Spleen (tissue), 11 donors: ENCODE data around the gene ESR2. TPM values are rescaled to one million over a fixed set of nuclear protein-coding genes. Genes with fewer than 3 reads are reported as not detected.

ENCODE experiments used
- DNase-seq: peaks from one replicate; pipeline ENCODE4 v3.0.0-alpha.2; 2020
- H3K27ac ChIP-seq, 8 donors: fragments of 200-600 bp; sonication (generic) in 7 of 8; 1 replicate in 4 of 8; 2 replicates in 4 of 8; pipeline versions ENCODE4 v1.5.0 to v1.8.0; 2016 to 2021; ENCODE audit warnings: inconsistent platforms in 4 of 8, mild to moderate bottlenecking in 4 of 8, moderate library complexity in 1 of 8
- H3K27me3 ChIP-seq, 7 donors: fragments of 200-600 bp; sonication (generic) in 6 of 7; replicated peaks in 1 of 7; 1 replicate in 4 of 7; 2 replicates in 3 of 7; pipeline versions ENCODE4 v1.5.0 to v1.8.0; 2016 to 2021; ENCODE audit warnings: inconsistent platforms in 3 of 7, mild to moderate bottlenecking in 1 of 7
- H3K36me3 ChIP-seq, 6 donors: fragments of 200-600 bp; sonication (generic) in 5 of 6; 1 replicate in 4 of 6; 2 replicates in 2 of 6; pipeline versions ENCODE4 v1.5.0 to v1.8.0; 2016 to 2021; ENCODE audit warnings: inconsistent platforms in 2 of 6
- H3K4me1 ChIP-seq, 6 donors: fragments of 200-600 bp; sonication (generic) in 5 of 6; 1 replicate in 3 of 6; 2 replicates in 3 of 6; pipeline versions ENCODE4 v1.5.0 to v1.8.0; 2016 to 2021; ENCODE audit warnings: inconsistent platforms in 3 of 6
- H3K4me3 ChIP-seq, 8 donors: fragments of 200-600 bp; sonication (generic) in 7 of 8; 1 replicate in 4 of 8; 2 replicates in 4 of 8; pipeline versions ENCODE4 v1.5.0 to v1.8.0; 2016 to 2021; ENCODE audit warnings: inconsistent platforms in 4 of 8, mild to moderate bottlenecking in 4 of 8, moderate library complexity in 2 of 8
- H3K9me3 ChIP-seq, 8 donors: fragments of 200-600 bp; sonication (generic) in 7 of 8; 1 replicate in 4 of 8; 2 replicates in 4 of 8; pipeline versions ENCODE4 v1.5.0 to v1.8.0; 2016 to 2021; ENCODE audit warnings: inconsistent platforms in 4 of 8
- POLR2A ChIP-seq, 3 donors: fragments of 450-650 bp; IDR thresholded peaks; one replicate each; pipeline ENCODE4 v1.5.1; 2017; ENCODE audit warnings: antibody characterized with exemption in 3 of 3, mild to moderate bottlenecking in 1 of 3
- POLR2AphosphoS5 ChIP-seq, 3 donors: sonication (generic); formaldehyde crosslinking; IDR thresholded peaks; one replicate each; pipeline ENCODE4 v1.5.1; 2017; ENCODE audit warnings: antibody characterized with exemption in 3 of 3
- WGBS, 5 donors: extraction: QIAGEN DNeasy Blood & Tissue Kit in 3 of 5; methylation state at CpG; one replicate each; pipeline versions ENCODE4 v1.1.5 to v1.1.7; 2013 to 2018; 5-methylcytosine and 5-hydroxymethylcytosine counted together
- intact Hi-C: fragments of 100-400 bp; cut with DNase I; formaldehyde crosslinking; loops from one replicate; pipeline ENCODE4 v1.15.0; 2023; ENCODE audit warnings: low total_unique reads
- polyA plus RNA-seq, 3 donors: library from polyadenylated mRNA; stranded (reverse); fragments of 200-250 nt; gene quantifications; one replicate each; pipeline ENCODE4 v1.2.1, GENCODE V29; 2013
- total RNA-seq, 7 donors: library from RNA; depleted of rRNA in 3 of 7; stranded (reverse); fragments of >200 nt in 3 of 7; fragmentation: NEBNext Ultra II Directional in 4 of 7; extraction: Animal tissue kit (Norgen Biotek cat#: 25700) in 4 of 7; gene quantifications; one replicate each; pipeline versions ENCODE4 v1.1.0 to v1.2.1, GENCODE V29; 2016 to 2021
- TF ChIP-seq, protein P1 (sequence below), 11 experiments: fragments of 200-600 bp in 7 of 11; fragments of 450-650 bp in 4 of 11; sonication (generic) in 4 of 11; IDR thresholded peaks in 8 of 11; conservative IDR thresholded peaks in 3 of 11; 1 replicate in 7 of 11; 2 replicates in 4 of 11; pipeline versions ENCODE4 v1.4.0 to v1.8.0; 2016 to 2021; ENCODE audit warnings: antibody characterized with exemption in 11 of 11, inconsistent platforms in 4 of 11, mild to moderate bottlenecking in 1 of 11
- donor health status: healthy with polysubstance abuse.
- donor health status: DM: no; HTN: no; CAD: no; lungs with moderate emphysema.
- donor health status: DM: no; HTN: no; CAD: no.
- donor health status: Bipolar disorder and iron deficiency.
- donor health status: healthy.
- donor health status: DM: no; HTN: no; CAD: no.
- donor health status: DM: yes; HTN: yes; CAD: no.

The ESR2 gene
- total and polyA plus RNA-seq, 10 donors = 0.93 to 9.0 (median 3.8) TPM

DNA sequence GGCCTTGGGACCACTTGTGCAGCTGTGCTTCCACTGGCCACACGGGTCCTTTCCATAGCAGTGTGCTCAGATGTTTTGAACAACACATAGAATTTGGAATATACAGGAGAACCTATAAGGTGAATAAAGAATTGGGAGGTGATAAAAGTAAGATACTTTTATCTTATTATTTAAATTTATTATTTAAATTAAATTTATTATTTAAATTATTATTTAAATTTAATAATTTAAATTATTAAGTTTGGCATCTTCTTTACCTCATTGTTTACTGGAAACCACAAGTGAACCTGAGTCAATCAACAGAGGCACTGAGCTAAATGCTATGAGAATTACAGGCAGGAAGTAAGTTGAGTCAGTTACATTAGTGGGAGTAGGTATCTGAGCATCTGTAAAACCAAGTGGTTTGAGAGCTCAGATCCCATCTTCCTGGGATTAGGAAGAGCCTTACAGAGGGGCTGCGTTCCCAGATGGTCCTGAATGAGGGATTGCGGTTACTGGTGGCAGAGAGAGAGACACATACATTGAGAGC is 103.1 kb downstream of the ESR2 start:
- 94 to 96% (median 94%) methylated on average over 3 of the region's 3 CpGs for WGBS, 5 donors
- H3K4me1 ChIP-seq = peaks cover 15 to 24% (median 18%) of the 10 kb centered on the region in 6 donors
- no peaks in the 10 kb centered on the region for H3K9me3 ChIP-seq
- TF ChIP-seq, protein P1, sequence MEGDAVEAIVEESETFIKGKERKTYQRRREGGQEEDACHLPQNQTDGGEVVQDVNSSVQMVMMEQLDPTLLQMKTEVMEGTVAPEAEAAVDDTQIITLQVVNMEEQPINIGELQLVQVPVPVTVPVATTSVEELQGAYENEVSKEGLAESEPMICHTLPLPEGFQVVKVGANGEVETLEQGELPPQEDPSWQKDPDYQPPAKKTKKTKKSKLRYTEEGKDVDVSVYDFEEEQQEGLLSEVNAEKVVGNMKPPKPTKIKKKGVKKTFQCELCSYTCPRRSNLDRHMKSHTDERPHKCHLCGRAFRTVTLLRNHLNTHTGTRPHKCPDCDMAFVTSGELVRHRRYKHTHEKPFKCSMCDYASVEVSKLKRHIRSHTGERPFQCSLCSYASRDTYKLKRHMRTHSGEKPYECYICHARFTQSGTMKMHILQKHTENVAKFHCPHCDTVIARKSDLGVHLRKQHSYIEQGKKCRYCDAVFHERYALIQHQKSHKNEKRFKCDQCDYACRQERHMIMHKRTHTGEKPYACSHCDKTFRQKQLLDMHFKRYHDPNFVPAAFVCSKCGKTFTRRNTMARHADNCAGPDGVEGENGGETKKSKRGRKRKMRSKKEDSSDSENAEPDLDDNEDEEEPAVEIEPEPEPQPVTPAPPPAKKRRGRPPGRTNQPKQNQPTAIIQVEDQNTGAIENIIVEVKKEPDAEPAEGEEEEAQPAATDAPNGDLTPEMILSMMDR (IDR thresholded peaks at IDR 0.05 in 8 of 11, conservative IDR thresholded peaks at IDR 0.05 in 3 of 11) = no peak
- TF ChIP-seq POLR2A (IDR thresholded peaks at IDR 0.05) (no peak), POLR2AphosphoS5 (IDR thresholded peaks at IDR 0.05) (no peak)
- H3K4me3 ChIP-seq = no peak overlapping the region
- H3K27ac ChIP-seq = no peak overlapping the region
- no peaks in the 10 kb centered on the region for H3K27me3 ChIP-seq
- peaks cover 0 to 49% (median 18%) of the 10 kb centered on the region in 6 donors for H3K36me3 ChIP-seq
- no peak for DNase-seq
- intact Hi-C loops = no loop called here

DNA sequence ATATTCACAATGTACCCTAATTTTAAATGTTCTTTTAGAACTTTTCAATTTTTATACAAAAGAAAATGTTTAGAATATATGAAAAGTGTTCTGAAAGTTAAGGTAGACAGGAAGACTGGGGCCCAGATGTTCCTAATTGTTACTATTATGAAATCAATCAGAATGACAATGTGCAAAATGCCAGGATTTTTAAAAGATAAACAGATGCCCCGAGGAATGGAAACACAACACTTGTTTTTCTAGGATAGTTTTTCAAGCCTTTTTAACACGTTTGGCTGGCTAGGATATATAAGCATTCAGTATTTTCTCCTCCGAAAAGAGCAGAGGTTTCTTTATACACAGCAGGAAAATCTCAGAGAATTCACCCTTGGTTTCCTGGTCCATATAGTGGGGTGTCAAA is 106.8 kb downstream of the ESR2 start:
- no peaks in the 10 kb centered on the region for H3K9me3 ChIP-seq
- no peak overlapping the region for H3K27ac ChIP-seq
- peaks cover 0 to 75% (median 18%) of the 10 kb centered on the region in 6 donors for H3K36me3 ChIP-seq
- intact Hi-C loops = no loop called here
- no peak for DNase-seq
- TF ChIP-seq, protein P1 (IDR thresholded peaks at IDR 0.05 in 8 of 11, conservative IDR thresholded peaks at IDR 0.05 in 3 of 11) = no peak
- TF ChIP-seq POLR2AphosphoS5 (IDR thresholded peaks at IDR 0.05) = no peak
- TF ChIP-seq POLR2A (IDR thresholded peaks at IDR 0.05) = no peak
- WGBS, 5 donors = 68 to 80% (median 73%) methylated on average over 3 of the region's 3 CpGs
- H3K4me1 ChIP-seq = no peaks in the 10 kb centered on the region
- H3K4me3 ChIP-seq = no peak overlapping the region
- no peaks in the 10 kb centered on the region for H3K27me3 ChIP-seq

GRCh38 chr14:64186231-64187129 is 107.7 kb downstream of the ESR2 start:
- Histone ChIP-seq H3K4me3 (no peak overlapping the region), H3K9me3 (no peaks in the 10 kb centered on the region), H3K36me3 (peaks cover 0 to 68% (median 18%) of the 10 kb centered on the region in 6 donors), H3K4me1 (no peaks in the 10 kb centered on the region), H3K27me3 (no peaks in the 10 kb centered on the region), H3K27ac (no peak overlapping the region)
- 86 to 89% (median 88%) methylated on average over 12 of the region's 12 CpGs for WGBS, 5 donors
- no peak for DNase-seq
- TF ChIP-seq POLR2A (IDR thresholded peaks at IDR 0.05) (no peak), POLR2AphosphoS5 (IDR thresholded peaks at IDR 0.05) (no peak)
- TF ChIP-seq, protein P1 (IDR thresholded peaks at IDR 0.05 in 8 of 11, conservative IDR thresholded peaks at IDR 0.05 in 3 of 11) = no peak
- intact Hi-C loops = no loop called here

GRCh38 chr14:64185184-64185583 is 109.0 kb downstream of the ESR2 start:
- no peaks in the 10 kb centered on the region for H3K9me3 ChIP-seq
- H3K27me3 ChIP-seq = no peaks in the 10 kb centered on the region
- intact Hi-C loops = no loop called here
- H3K36me3 ChIP-seq = peaks cover 0 to 69% (median 13%) of the 10 kb centered on the region in 6 donors
- no peaks in the 10 kb centered on the region for H3K4me1 ChIP-seq
- 82 to 100% (median 89%) methylated on average over 1 of the region's 1 CpG for WGBS, 5 donors
- no peak overlapping the region for H3K27ac ChIP-seq
- no peak overlapping the region for H3K4me3 ChIP-seq
- DNase-seq = no peak
- TF ChIP-seq POLR2A (IDR thresholded peaks at IDR 0.05) (no peak), POLR2AphosphoS5 (IDR thresholded peaks at IDR 0.05) (no peak)
- TF ChIP-seq, protein P1 (IDR thresholded peaks at IDR 0.05 in 8 of 11, conservative IDR thresholded peaks at IDR 0.05 in 3 of 11) = no peak
